Omental fat pad (tissue), 4 donors: ENCODE results near the gene FAM3D. TPM values are rescaled to one million over a fixed set of nuclear protein-coding genes. Genes with fewer than 3 reads are reported as not detected.

ENCODE experiments used
- ATAC-seq: fragments of 150-250 bp; one replicate; pipeline ENCODE4 v1.9.1; 2016; ENCODE audit warnings: mild to moderate bottlenecking, moderate library complexity; ENCODE audit not compliant: low FRiP score
- DNase-seq: peaks from one replicate; pipeline ENCODE4 v3.0.0-alpha.2; 2019; ENCODE audit warnings: low spot score
- total RNA-seq, 4 donors: library from RNA; depleted of rRNA; stranded (reverse); fragments of >200 nt; gene quantifications; one replicate each; pipeline ENCODE4 v1.1.0, GENCODE V29; 2016
- TF ChIP-seq, protein P1 (sequence below), 3 donors: fragments of 450-650 bp; IDR thresholded peaks; one replicate each; pipeline ENCODE4 v1.5.1; 2016 to 2017; ENCODE audit warnings: antibody characterized with exemption in 3 of 3, mild to moderate bottlenecking in 3 of 3, moderate library complexity in 2 of 3

Gene FAM3D
- total RNA-seq, 4 donors from 2014 or later: 2.2 TPM; not detected in 3

DNA sequence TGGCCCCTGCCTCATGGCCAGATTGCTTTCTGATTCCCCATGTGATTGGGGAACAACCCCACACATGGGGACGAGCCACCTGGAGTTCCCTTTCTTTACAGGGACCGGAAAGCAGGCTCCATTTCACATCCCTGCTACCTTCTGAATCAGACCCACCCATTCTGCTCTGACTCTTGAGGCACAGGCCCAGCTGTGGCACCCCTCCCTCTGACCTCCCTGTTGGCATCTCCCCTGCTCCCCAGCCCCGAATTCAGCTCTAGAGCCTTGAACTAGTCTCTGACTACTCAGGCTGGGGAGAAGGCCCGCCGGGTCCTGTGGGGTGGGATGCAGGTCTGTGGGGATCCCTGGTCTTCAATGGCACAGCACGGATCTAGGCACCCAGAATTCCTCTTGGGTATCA, 12.1 kb downstream of the FAM3D start:
- TF ChIP-seq, protein P1, sequence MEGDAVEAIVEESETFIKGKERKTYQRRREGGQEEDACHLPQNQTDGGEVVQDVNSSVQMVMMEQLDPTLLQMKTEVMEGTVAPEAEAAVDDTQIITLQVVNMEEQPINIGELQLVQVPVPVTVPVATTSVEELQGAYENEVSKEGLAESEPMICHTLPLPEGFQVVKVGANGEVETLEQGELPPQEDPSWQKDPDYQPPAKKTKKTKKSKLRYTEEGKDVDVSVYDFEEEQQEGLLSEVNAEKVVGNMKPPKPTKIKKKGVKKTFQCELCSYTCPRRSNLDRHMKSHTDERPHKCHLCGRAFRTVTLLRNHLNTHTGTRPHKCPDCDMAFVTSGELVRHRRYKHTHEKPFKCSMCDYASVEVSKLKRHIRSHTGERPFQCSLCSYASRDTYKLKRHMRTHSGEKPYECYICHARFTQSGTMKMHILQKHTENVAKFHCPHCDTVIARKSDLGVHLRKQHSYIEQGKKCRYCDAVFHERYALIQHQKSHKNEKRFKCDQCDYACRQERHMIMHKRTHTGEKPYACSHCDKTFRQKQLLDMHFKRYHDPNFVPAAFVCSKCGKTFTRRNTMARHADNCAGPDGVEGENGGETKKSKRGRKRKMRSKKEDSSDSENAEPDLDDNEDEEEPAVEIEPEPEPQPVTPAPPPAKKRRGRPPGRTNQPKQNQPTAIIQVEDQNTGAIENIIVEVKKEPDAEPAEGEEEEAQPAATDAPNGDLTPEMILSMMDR (IDR thresholded peaks at IDR 0.05): no peak
- DNase-seq (no peak), ATAC-seq (no peak)

DNA sequence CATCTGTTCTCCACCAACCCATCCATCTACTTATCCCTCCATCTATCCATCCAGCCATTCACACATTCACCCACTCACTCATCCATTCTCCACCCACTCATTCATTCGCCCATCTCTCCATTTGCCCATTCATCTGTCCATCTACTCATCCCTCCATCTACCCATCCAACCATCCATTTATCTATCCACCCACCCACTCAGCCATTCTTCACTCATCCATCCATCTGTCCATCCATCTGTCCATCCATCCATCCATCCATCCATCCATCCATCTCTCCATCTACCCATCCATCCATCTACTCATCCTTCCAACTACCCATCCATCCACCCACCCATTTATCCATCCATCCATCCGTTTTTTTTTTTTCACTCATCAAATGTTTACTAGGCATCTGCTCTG, 13.9 kb downstream of the FAM3D start:
- TF ChIP-seq, protein P1 (IDR thresholded peaks at IDR 0.05): no peak

DNA sequence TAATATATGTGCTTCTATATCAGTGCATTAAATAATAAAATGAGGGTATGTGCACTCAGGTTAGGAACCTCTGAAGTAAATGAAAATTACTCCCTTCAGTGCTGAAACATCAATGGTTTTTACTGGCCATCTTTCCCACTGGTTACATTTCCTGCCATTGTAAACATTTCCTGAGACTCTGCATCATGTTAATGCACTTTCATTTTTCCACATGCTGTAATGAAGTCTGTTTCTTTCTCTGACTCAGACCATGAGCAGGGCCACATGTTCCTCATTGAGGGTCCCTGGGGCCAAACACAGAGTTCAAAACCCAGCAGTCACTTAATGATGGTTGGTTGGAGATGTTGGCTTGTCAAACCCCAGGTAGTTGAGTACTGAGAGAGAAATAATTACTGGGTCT, 15.3 kb downstream of the FAM3D start:
- TF ChIP-seq, protein P1 (IDR thresholded peaks at IDR 0.05): no peak
- no peak for DNase-seq
- no peak for ATAC-seq

More for the DNA sequence above, 13.9 kb downstream of the FAM3D start:
- DNase-seq: no peak
- no peak for ATAC-seq

DNA sequence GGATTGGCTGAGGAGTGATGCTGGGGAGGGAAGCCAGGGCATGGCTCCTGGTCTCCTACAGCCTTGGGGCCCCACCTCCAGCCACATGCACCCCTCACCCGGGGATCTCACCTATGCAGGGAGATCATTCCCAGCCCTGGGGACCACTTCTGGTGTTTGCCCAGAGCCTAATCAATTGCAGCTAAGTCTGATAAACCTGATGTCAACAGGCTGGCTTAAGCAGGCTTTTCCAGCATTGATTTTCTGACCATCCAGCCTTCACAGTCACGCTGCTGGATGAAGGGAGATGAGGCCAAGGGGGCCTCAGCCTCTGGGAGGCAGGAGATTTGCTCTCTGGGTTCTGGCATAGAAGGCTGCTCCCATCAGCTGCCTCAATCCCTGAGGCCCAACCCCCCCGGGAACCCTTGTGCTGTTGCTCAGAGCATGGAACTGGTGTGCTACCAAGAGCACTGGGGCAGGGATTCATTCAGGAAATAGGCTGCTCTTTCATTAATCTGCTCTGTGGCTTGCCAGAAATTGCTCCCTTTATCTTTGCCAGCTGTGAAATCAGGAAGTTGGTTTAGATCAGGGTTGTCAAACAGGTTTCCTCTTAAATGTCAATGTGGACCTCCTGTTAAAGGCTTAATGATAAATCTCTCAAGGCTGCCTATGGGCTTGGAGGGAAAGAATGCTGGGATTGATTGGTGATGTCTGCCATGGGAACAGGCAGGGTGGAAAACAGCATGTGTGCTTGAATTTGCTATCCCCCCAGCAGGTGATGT, 19.0 kb downstream of the FAM3D start:
- DNase-seq (no peak), ATAC-seq (no peak)
- TF ChIP-seq, protein P1 (IDR thresholded peaks at IDR 0.05): no peak

DNA sequence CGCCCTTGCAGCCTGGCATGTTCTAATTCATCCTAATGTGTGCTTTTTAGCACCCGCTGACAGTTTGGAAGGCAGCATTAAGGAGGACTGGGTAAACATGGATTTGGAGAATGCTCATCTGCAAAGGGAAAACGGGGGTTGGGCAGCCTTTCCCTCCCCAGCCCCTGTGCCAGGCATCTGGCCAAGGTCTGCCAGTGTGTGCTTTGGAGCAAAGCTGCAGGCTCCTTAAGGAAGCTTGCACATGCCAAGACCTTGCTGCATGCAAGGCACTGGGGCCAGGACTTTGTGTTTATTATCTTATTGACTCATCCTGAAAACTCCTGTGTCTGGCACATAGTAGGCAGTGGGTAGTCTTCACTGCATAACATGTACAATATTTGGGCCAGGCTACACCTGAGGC, 20.1 kb downstream of the FAM3D start:
- no peak for ATAC-seq
- TF ChIP-seq, protein P1 (IDR thresholded peaks at IDR 0.05): no peak
- no peak for DNase-seq

DNA sequence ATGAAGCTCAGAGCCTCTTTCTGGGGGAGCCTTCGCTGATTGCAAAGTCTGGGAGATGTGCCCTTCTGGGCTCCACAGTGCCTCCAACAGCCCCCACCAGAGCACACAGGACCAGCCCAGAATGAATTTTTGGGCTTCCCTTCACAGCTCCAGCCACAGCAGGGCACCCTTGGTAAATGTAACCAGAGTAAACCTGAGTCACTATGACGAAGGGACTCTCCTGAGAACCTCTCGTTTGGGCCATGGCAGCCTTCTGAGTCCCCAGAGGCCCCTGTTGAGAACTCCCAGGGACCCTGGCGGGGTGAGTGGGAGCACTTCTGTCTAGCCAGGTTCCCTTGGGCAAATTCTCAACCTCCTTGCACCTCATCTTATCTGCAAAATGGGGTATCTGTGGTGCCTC, 20.8 kb downstream of the FAM3D start:
- DNase-seq (no peak), ATAC-seq (no peak)
- TF ChIP-seq, protein P1 (IDR thresholded peaks at IDR 0.05): no peak

DNA sequence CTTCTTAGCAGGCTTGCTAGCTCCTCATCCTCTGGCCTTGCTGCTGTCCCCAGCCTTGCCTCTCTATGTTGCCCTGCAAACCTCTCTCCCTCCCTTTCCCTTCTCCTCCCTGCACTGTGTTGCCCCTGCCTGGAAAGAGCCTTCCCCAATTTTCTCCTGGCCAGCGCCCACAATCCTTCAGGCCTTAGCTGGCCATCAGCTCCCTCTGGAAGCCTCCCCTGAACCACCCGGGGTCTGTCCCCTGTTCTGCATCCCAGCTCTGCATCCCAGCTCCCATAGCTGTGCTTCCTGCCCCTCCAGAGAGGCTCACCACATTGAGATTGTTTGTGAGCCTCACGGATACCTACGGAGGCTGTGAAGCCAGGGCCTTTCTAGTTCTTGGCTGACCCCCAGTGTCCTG, 23.7 kb downstream of the FAM3D start:
- ATAC-seq: no peak
- no peak for DNase-seq
- TF ChIP-seq, protein P1 (IDR thresholded peaks at IDR 0.05): no peak
